ENCODE results near the gene TSFM.
A peak's percentile ranks its signal among the peaks of the same experiment; 100 is the strongest.

GRCh38 chr12:57803319-57803893 is 20.8 kb downstream of the TSFM start:
- no peak for TF ChIP-seq POLR2A (IDR thresholded peaks at IDR 0.05)
- TF ChIP-seq, protein P1, sequence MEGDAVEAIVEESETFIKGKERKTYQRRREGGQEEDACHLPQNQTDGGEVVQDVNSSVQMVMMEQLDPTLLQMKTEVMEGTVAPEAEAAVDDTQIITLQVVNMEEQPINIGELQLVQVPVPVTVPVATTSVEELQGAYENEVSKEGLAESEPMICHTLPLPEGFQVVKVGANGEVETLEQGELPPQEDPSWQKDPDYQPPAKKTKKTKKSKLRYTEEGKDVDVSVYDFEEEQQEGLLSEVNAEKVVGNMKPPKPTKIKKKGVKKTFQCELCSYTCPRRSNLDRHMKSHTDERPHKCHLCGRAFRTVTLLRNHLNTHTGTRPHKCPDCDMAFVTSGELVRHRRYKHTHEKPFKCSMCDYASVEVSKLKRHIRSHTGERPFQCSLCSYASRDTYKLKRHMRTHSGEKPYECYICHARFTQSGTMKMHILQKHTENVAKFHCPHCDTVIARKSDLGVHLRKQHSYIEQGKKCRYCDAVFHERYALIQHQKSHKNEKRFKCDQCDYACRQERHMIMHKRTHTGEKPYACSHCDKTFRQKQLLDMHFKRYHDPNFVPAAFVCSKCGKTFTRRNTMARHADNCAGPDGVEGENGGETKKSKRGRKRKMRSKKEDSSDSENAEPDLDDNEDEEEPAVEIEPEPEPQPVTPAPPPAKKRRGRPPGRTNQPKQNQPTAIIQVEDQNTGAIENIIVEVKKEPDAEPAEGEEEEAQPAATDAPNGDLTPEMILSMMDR (IDR thresholded peaks at IDR 0.05) = peak in 1 of 3 donors; percentile 57

Data from lower leg skin (tissue), 3 donors.